Tibial nerve (tissue), 4 donors: ENCODE results near the gene THBS1. TPM values are rescaled to one million over a fixed set of nuclear protein-coding genes. Genes with fewer than 3 reads are reported as not detected.

ENCODE experiments used
- DNase-seq, 2 donors: peaks; one replicate each; pipeline ENCODE4 v3.0.0-alpha.2; 2019; ENCODE audit warnings: low spot score in 2 of 2
- H3K27ac ChIP-seq, 4 donors: fragments of 200-600 bp; sonication (generic) in 3 of 4; one replicate each; pipeline ENCODE4 v1.5.1; 2017 to 2019; ENCODE audit warnings: mild to moderate bottlenecking in 1 of 4
- H3K27me3 ChIP-seq, 2 donors: fragments of 200-600 bp; sonication (generic) in 1 of 2; one replicate each; pipeline versions ENCODE4 v1.5.1 to v1.6.0; 2017 to 2019
- H3K36me3 ChIP-seq, 3 donors: fragments of 200-600 bp; sonication (generic); one replicate each; pipeline ENCODE4 v1.5.1; 2018 to 2019
- H3K4me1 ChIP-seq, 4 donors: fragments of 200-600 bp; sonication (generic) in 3 of 4; one replicate each; pipeline ENCODE4 v1.5.1; 2017 to 2019
- H3K4me3 ChIP-seq, 4 donors: fragments of 200-600 bp; sonication (generic) in 3 of 4; one replicate each; pipeline ENCODE4 v1.5.1; 2017 to 2019; ENCODE audit warnings: mild to moderate bottlenecking in 1 of 4, moderate library complexity in 1 of 4
- H3K9me3 ChIP-seq, 4 donors: fragments of 200-600 bp; sonication (generic) in 3 of 4; one replicate each; pipeline ENCODE4 v1.5.1; 2017 to 2019
- CTCF ChIP-seq, 5 experiments: fragments of 200-600 bp in 3 of 5; fragments of 450-650 bp in 2 of 5; sonication (generic) in 3 of 5; IDR thresholded peaks; one replicate each; pipeline ENCODE4 v1.5.1; 2016 to 2019; ENCODE audit warnings: antibody characterized with exemption in 5 of 5, mild to moderate bottlenecking in 3 of 5, moderate library complexity in 2 of 5
- EP300 ChIP-seq, 2 donors: sonication (generic); formaldehyde crosslinking; IDR thresholded peaks; one replicate each; pipeline ENCODE4 v1.6.1; 2017; ENCODE audit warnings: antibody characterized with exemption in 2 of 2, mild to moderate bottlenecking in 1 of 2
- POLR2A ChIP-seq, 2 donors: fragments of 450-650 bp; IDR thresholded peaks; one replicate each; pipeline ENCODE4 v1.6.1; 2017; ENCODE audit warnings: antibody characterized with exemption in 2 of 2, mild to moderate bottlenecking in 2 of 2, moderate library complexity in 2 of 2
- WGBS, 2 donors: methylation state at CpG; one replicate each; pipeline ENCODE4 v1.1.5; 2018; 5-methylcytosine and 5-hydroxymethylcytosine counted together
- total RNA-seq, 4 donors: library from RNA; depleted of rRNA; stranded (reverse); fragments of >200 nt; gene quantifications; one replicate each; pipeline ENCODE4 v1.1.0, GENCODE V29; 2016

Gene THBS1
- 1,000 to 10,000 TPM; 1,850 to 2,559 (median 1,931) TPM for total RNA-seq

DNA sequence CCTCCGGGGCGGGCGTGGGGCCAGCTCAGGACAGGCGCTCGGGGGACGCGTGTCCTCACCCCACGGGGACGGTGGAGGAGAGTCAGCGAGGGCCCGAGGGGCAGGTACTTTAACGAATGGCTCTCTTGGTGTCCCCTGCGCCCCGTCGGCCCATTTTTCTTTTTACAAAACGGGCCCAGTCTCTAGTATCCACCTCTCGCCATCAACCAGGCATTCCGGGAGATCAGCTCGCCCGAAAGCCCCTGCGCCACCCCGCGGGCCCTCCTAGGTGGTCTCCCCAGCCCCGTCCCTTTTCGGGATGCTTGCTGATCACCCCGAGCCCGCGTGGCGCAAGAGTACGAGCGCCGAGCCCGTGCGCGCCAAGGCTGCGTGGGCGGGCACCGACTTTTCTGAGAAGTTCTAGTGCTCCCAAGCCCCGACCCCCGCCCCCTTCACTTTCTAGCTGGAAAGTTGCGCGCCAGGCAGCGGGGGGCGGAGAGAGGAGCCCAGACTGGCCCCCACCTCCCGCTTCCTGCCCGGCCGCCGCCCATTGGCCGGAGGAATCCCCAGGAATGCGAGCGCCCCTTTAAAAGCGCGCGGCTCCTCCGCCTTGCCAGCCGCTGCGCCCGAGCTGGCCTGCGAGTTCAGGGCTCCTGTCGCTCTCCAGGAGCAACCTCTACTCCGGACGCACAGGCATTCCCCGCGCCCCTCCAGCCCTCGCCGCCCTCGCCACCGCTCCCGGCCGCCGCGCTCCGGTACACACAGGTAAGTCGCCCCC is at the start of gene THBS1:
TSS of gene THBS1 (plus strand) at position 595 of the 757 bp plus-strand sequence. CDS start 779 bp downstream, outside the sequence.
- H3K27ac ChIP-seq: peak within 1 kb of the TSS; percentile 90 to 95 (median 91)
- no peaks in the 10 kb centered on the region for H3K27me3 ChIP-seq
- H3K4me1 ChIP-seq: peaks cover 0 to 54% (median 17%) of the 10 kb centered on the region in 4 donors
- no peaks in the 10 kb centered on the region for H3K9me3 ChIP-seq
- 0 to 2% methylated on average over 38 to 42 of the region's 74 CpGs for WGBS, 2 donors
- peaks cover 0 to 38% (median 2%) of the 10 kb centered on the region in 3 donors for H3K36me3 ChIP-seq
- H3K4me3 ChIP-seq: peak within 1 kb of the TSS; percentile 61 to 78 (median 66)
- TF ChIP-seq POLR2A (IDR thresholded peaks at IDR 0.05) (peak; percentile 91 to 96), CTCF (IDR thresholded peaks at IDR 0.05) (peak in 3 of 5 experiments; percentile 13 to 52 (median 52)), EP300 (IDR thresholded peaks at IDR 0.05) (peak; percentile 46 to 98)
- peak; percentile 81 to 86 for DNase-seq

- TF ChIP-seq CTCF (IDR thresholded peaks at IDR 0.05): no peak
- TF ChIP-seq POLR2A (IDR thresholded peaks at IDR 0.05): no peak
- TF ChIP-seq EP300 (IDR thresholded peaks at IDR 0.05): no peak
- Histone ChIP-seq H3K4me1 (peaks cover 0 to 22% (median 6%) of the 10 kb centered on the region in 4 donors), H3K4me3 (no peak overlapping the region), H3K27ac (no peak overlapping the region), H3K36me3 (no peaks in the 10 kb centered on the region), H3K9me3 (no peaks in the 10 kb centered on the region), H3K27me3 (no peaks in the 10 kb centered on the region)
- DNase-seq: peak in 1 of 2 donors; percentile 2
- 90 to 91% methylated on average over 5 of the region's 5 CpGs for WGBS, 2 donors
These were observed 45.9 kb upstream of the THBS1 start for GRCh38 chr15:39534996-39535395.

GRCh38 chr15:39535466-39535865 is 45.4 kb upstream of the THBS1 start:
- TF ChIP-seq CTCF (IDR thresholded peaks at IDR 0.05) (no peak), POLR2A (IDR thresholded peaks at IDR 0.05) (no peak), EP300 (IDR thresholded peaks at IDR 0.05) (no peak)
- Histone ChIP-seq H3K4me1 (peaks cover 0 to 24% (median 8%) of the 10 kb centered on the region in 4 donors), H3K36me3 (no peaks in the 10 kb centered on the region), H3K27me3 (no peaks in the 10 kb centered on the region), H3K9me3 (no peaks in the 10 kb centered on the region), H3K4me3 (no peak overlapping the region), H3K27ac (no peak overlapping the region)
- no peak for DNase-seq
- 69 to 72% methylated on average over 10 of the region's 10 CpGs for WGBS, 2 donors

- no peak for DNase-seq
These were observed 41.9 kb upstream of the THBS1 start for GRCh38 chr15:39538936-39539335.

More at GRCh38 chr15:39538936-39539335, 41.9 kb upstream of the THBS1 start:
- 53 to 58% methylated on average over 3 of the region's 3 CpGs for WGBS, 2 donors
- H3K9me3 ChIP-seq: no peaks in the 10 kb centered on the region
- H3K4me3 ChIP-seq: no peak overlapping the region
- no peak for TF ChIP-seq POLR2A (IDR thresholded peaks at IDR 0.05)
- TF ChIP-seq CTCF (IDR thresholded peaks at IDR 0.05): no peak
- no peak for TF ChIP-seq EP300 (IDR thresholded peaks at IDR 0.05)
- no peaks in the 10 kb centered on the region for H3K36me3 ChIP-seq
- peak overlapping the region in 1 of 4 donors; percentile 70 for H3K27ac ChIP-seq
- peaks cover 0 to 16% (median 7%) of the 10 kb centered on the region in 4 donors for H3K4me1 ChIP-seq
- H3K27me3 ChIP-seq: no peaks in the 10 kb centered on the region
